Activated CD4-positive, alpha-beta T cell treated with anti-CD3 and anti-CD28 coated beads, Interleukin-2, amount 10 ng/mL, durations not matched to agents 7 days and 5 days (primary cell): ENCODE results near the gene GIGYF1. TPM values are rescaled to one million over a fixed set of nuclear protein-coding genes. Genes with fewer than 3 reads are reported as not detected.
"Not testable (repeated sequence)": the region's sequence is repeated elsewhere in the genome, so short reads cannot be mapped to it uniquely, and the experiment has no call there.

Experiments
- CTCF ChIA-PET: fragments of 350-600 bp; sonication (Branson Sonifier 250); formaldehyde crosslinking; loops from one replicate; lab custom pipeline; 2021; ENCODE audit warnings: antibody characterized with exemption; lab: Charles Lee
- POLR2A ChIA-PET: fragments of 350-600 bp; sonication (Branson Sonifier 250); formaldehyde crosslinking; loops from one replicate; lab custom pipeline; 2021; ENCODE audit warnings: antibody characterized with exemption; lab: Charles Lee
- DNase-seq: peaks from one replicate; pipeline ENCODE4 v3.0.0-alpha.2; 2020
- H3K27ac Mint-ChIP-seq: one replicate; pipeline ENCODE4 v1.8.0; 2021; ENCODE audit warnings: mild to moderate bottlenecking, moderate library complexity, mixed read lengths
- H3K27me3 Mint-ChIP-seq: one replicate; pipeline ENCODE4 v1.8.0; 2021; ENCODE audit warnings: mixed read lengths
- H3K36me3 Mint-ChIP-seq: one replicate; pipeline ENCODE4 v1.8.0; 2021; ENCODE audit warnings: low read depth, mixed read lengths
- H3K4me1 Mint-ChIP-seq: one replicate; pipeline ENCODE4 v1.8.0; 2021; ENCODE audit warnings: mixed read lengths
- H3K4me3 Mint-ChIP-seq: one replicate; pipeline ENCODE4 v1.8.0; 2021; ENCODE audit warnings: mild to moderate bottlenecking, moderate library complexity, mixed read lengths
- H3K9me3 Mint-ChIP-seq: one replicate; pipeline ENCODE4 v1.8.0; 2021; ENCODE audit warnings: mixed read lengths
- total RNA-seq, 2 experiments: library from RNA; stranded (reverse); gene quantifications; one replicate each; pipeline ENCODE4 v1.2.3, GENCODE V29; 2021

Gene GIGYF1
- total RNA-seq, 2 experiments from 2014 or later = 48.7 to 55.5 TPM

DNA sequence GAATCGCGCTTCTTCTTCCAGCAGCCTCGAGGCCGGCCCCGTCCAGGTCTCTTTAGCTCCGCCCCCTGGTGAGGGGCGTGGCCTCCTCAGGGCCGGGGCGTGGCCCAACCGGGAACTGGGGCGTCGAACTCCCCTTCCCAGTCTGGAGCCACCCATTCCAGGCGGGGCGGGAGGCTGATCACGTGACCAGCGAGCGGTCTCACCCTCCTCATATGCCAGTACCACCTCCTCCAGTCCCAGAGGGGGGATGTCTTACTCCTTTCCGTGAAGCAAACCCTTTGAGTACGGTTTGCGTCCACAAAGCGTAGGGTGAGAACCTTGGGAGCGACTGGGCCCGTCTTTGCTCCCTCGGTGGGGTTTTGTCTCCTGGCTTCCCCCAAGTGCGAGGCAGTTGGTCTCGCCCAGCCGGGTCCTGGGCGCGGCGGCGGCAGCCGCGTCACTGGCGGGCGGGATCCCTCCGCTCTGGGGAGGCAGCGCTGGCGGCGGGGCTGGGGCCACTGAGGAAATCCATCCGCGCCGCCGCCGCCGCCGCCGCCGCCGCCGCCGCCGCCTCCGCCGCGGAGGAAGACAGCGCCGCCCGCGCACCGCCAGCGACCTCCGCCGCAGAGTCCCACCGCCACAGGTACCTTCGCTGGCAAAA lies 20.6 kb downstream of the GIGYF1 start, which contains the start of gene GNB2:
GNB2 (plus strand) TSS at position 439 of the 640 bp plus-strand sequence. CDS start 2,526 bp downstream, outside the sequence.
- H3K9me3 Mint-ChIP-seq = no peaks in the 10 kb centered on the region
- peaks cover 5% of the 10 kb centered on the region for H3K27me3 Mint-ChIP-seq
- ChIA-PET POLR2A (no interaction called here), CTCF (interaction anchor here (0.6 to 1.6 kb wide), 7 partner anchors 32 to 219 kb away, joined by 3 to 9 read pairs (median 3); partner anchors contain the start of genes FBXO24, LRCH4, POP7 and SLC12A9)
- peaks cover 19% of the 10 kb centered on the region for H3K36me3 Mint-ChIP-seq
- H3K4me1 Mint-ChIP-seq = peaks cover 25% of the 10 kb centered on the region
- DNase-seq = peak; percentile 99
- peak within 1 kb of the TSS; percentile 97 for H3K4me3 Mint-ChIP-seq
- H3K27ac Mint-ChIP-seq = peak within 1 kb of the TSS; percentile 97

DNA sequence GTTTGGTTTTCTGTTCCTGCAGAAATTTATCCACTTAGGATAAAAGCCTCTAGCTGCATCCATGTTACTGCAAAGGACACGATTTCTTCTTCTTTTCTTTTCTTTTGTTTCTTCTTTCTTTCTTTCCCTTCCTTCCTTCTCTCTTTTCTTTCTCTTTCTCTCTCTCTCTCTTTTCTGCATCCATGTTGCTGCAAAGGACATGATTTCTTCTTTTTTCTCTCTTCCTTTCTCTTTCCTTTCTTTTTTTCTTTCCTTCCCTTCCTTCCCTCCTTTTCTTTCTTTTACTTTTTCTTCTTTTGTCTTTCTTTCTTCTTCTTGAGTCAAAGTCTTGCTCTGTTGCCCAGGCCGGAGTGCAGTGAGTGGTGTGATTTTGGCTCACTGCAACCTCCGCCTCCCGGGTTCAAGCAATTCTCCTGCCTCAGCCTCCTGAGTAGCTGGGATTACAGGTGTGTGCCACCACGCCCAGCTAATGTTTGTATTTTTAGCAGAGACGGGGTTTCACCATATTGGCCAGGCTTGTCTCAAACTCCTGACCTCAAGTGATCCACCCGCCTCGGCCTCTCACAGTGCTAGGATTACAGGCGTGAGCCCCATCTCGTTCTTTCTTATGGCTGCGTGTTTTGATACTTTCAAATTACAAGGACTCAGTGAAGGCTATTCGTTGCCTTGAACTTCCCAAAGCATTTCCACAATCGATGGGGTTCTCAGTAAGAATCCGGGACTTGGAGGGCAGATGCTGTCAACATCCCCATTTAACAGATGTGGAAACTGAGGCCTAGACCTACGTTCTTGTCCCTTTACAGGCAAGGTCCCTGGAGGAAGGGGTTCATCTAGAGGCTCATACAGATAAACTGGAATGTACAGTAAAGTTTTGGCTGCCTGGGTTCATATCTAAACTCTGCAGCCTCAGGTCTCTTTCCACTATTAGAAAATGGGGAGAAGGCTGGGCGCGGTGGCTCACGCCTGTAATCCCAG lies 22.4 kb downstream of the GIGYF1 start:
- H3K4me3 Mint-ChIP-seq = no peak overlapping the region
- POLR2A ChIA-PET = no interaction called here
- H3K27ac Mint-ChIP-seq = no peak overlapping the region
- H3K36me3 Mint-ChIP-seq = peaks cover 7% of the 10 kb centered on the region
- H3K4me1 Mint-ChIP-seq = peaks cover 14% of the 10 kb centered on the region
- H3K9me3 Mint-ChIP-seq = no peaks in the 10 kb centered on the region
- H3K27me3 Mint-ChIP-seq = peaks cover 5% of the 10 kb centered on the region
- no peak for DNase-seq
- CTCF ChIA-PET = interaction anchor here (1.6 to 1.9 kb wide), 2 partner anchors 42 to 86 kb away, joined by 4 read pairs; partner anchors contain the start of genes FBXO24 and LRCH4

DNA sequence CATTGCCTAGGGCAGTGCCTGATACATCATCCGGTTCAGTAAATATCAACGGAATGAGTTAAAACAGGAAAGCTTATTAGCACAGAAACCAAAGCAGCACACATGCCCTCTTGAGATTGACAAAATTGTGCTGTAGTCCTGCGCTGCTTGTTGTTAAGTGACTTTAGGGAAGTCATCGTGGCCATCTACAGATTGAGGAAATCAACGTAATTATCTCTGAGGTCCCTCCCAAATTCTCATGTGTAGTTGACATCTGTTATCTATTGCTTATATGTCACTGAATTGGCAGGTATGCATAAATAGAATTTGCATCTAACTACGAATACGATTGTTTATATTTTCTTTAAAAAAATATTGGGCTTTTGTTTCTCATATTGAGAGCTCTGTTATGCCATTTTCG lies 24.0 kb downstream of the GIGYF1 start:
- ChIA-PET CTCF (interaction anchor here (0.6 to 1.9 kb wide), 3 partner anchors 25 to 84 kb away, joined by 3 to 4 read pairs (median 3); partner anchors contain the start of genes FBXO24 and LRCH4), POLR2A (no interaction called here)
- DNase-seq = no peak
- H3K4me3 Mint-ChIP-seq = no peak overlapping the region
- peaks cover 5% of the 10 kb centered on the region for H3K27me3 Mint-ChIP-seq
- peaks cover 11% of the 10 kb centered on the region for H3K4me1 Mint-ChIP-seq
- H3K9me3 Mint-ChIP-seq = no peaks in the 10 kb centered on the region
- H3K27ac Mint-ChIP-seq = no peak overlapping the region
- H3K36me3 Mint-ChIP-seq = peaks cover 3% of the 10 kb centered on the region

DNA sequence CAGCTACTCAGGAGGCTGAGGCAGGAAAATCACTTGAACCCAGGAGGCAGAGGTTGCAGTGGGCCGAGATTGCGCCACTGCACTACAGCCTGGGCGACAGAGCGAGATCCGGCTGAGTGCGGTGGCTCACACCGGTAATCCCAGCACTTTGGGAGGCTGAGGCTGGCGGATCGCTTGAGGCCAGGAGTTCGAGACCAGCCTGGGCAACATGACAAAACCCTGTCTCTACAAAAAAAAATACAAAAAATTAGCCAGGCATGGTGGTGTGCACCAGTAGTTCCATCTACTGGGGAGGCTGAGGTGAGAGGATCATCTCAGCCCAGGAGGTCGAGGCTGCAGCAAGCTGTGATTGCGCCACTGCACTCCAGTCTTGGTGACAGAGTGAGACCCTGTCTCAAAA lies 24.9 kb downstream of the GIGYF1 start:
- H3K36me3 Mint-ChIP-seq, H3K27me3 Mint-ChIP-seq, POLR2A ChIA-PET, H3K27ac Mint-ChIP-seq, H3K9me3 Mint-ChIP-seq, DNase-seq, H3K4me3 Mint-ChIP-seq: not testable (repeated sequence)
- peaks cover 11% of the 10 kb centered on the region for H3K4me1 Mint-ChIP-seq
- CTCF ChIA-PET = interaction anchor here (0.7 to 1.7 kb wide), 2 partner anchors 22 to 204 kb away, joined by 4 read pairs; no protein-coding TSS in a partner anchor

DNA sequence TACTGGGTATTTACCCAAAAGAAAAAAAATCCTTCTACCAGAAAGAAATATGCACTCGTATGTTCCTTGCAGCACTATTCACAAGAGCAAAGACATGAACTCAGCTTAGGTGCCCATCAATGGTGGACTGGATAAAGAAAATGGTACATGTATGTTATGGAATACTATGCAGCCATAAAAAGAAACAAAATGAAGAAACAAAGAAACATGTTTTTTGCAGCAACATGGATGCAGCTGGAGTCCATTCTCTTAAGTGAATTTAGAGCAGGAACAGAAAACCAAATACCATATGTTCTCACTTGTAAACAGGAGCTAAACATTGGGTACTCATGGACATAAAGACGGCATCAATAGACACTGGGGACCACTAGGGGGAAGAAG lies 26.0 kb downstream of the GIGYF1 start:
- H3K27ac Mint-ChIP-seq = no peak overlapping the region
- H3K27me3 Mint-ChIP-seq = peaks cover 5% of the 10 kb centered on the region
- H3K4me3 Mint-ChIP-seq = no peak overlapping the region
- H3K4me1 Mint-ChIP-seq = peaks cover 9% of the 10 kb centered on the region
- ChIA-PET CTCF (interaction anchor here (1.7 kb wide), 1 partner anchor 24 kb away, joined by 4 read pairs; no protein-coding TSS in a partner anchor), POLR2A (no interaction called here)
- no peak for DNase-seq
- no peaks in the 10 kb centered on the region for H3K9me3 Mint-ChIP-seq
- H3K36me3 Mint-ChIP-seq = no peaks in the 10 kb centered on the region

DNA sequence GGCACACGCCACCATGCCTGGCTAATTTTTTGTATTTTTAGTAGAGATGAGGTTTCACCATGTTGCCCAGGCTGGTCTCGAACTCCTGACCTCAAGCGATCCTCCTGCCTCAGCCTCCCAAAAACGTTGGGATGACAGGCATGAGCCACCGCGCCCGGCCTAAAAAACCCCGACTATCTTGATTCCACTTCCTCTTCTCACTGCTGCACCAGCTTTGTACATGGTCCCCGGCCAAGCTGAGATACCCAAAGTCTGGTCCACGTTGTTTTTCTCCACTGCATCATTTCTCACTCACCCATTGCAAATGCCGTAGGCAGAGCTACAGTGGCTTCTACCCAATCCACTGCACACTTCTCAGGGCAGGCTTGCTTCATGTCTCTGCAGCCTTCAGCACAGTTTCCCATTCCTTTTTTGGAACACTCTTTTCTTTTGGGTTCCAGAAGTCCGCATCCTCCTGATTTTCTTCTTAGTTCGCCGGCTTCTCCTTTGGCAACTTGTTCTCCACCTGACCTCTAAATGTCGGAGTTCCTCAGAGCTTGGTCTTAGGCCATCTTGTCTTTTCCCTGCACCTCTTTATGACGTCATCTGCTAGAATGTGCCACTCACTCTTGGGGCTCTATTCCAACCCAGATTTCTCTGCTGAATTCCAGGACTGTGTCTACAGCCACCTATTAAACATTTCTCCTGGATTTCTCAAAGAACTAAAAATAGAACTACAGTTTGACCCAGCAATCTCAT lies 26.6 kb downstream of the GIGYF1 start:
- H3K27me3 Mint-ChIP-seq = peaks cover 5% of the 10 kb centered on the region
- no peaks in the 10 kb centered on the region for H3K36me3 Mint-ChIP-seq
- POLR2A ChIA-PET = no interaction called here
- peaks cover 3% of the 10 kb centered on the region for H3K4me1 Mint-ChIP-seq
- no peaks in the 10 kb centered on the region for H3K9me3 Mint-ChIP-seq
- no peak overlapping the region for H3K4me3 Mint-ChIP-seq
- DNase-seq = no peak
- H3K27ac Mint-ChIP-seq = no peak overlapping the region
- CTCF ChIA-PET = interaction anchor here (0.6 to 1.7 kb wide), 2 partner anchors 24 to 59 kb away, joined by 4 read pairs; no protein-coding TSS in a partner anchor

DNA sequence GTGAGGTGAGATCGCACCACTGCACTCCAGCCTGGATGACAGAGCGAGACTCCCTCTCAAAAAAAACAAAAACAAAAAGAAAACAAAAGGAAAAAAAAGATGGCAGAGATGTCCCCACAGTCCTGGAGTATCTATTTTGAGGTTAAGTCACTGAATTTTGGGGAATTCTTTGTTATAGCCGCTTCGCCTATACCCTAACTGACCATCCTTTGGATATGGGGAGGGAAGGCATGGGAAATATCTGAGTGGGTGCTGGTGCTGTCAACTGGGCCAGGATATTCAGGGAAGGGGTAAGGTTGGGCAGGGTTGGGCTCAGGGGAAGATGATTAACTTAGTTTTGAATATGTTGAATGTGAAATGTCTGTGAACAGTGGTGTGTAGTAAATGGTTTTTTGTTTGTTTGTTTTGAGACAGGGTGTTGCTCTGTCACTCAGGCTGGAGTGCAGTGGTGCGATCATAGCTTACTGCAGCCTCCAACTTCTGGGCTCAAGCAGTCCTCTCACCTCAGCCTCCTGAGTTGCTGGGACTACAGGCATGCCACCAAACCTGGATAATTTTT lies 28.8 kb downstream of the GIGYF1 start:
- Mint-ChIP-seq H3K9me3 (no peaks in the 10 kb centered on the region), H3K4me1 (no peaks in the 10 kb centered on the region), H3K27ac (no peak overlapping the region), H3K36me3 (no peaks in the 10 kb centered on the region), H3K4me3 (no peak overlapping the region), H3K27me3 (peaks cover 2% of the 10 kb centered on the region)
- ChIA-PET POLR2A (no interaction called here), CTCF (interaction anchor here (1.2 kb wide), 1 partner anchor 40 kb away, joined by 3 read pairs; the partner anchor contains the start of gene POP7)
- no peak for DNase-seq

DNA sequence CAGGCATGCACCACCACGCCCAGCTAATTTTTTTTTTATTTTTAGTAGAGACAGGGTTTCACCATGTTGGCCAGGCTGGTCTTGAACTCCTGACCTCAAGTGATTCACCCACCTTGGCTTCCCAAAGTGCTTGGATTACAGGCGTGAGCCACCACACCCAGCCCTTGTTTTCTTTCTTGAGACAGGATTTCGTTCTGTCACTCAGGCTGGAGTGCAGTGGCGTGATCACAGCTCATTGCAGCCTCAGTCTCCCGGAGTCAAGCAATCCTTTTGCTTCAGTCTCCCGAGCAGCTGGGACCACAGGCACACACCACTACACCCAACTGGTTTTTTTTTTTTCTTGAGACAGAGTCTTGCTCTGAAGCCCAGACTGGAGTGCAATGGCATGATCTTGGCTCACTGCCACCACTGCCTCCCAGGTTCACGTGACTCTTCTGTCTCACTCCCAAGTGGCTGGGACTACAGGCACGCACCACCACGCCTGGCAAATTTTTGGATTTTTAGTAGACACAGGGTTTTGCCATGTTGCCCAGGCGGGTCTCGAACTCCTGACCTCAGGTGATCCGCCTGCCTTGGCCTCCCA lies 31.8 kb downstream of the GIGYF1 start:
- H3K9me3 Mint-ChIP-seq, DNase-seq, CTCF ChIA-PET, H3K4me1 Mint-ChIP-seq, H3K36me3 Mint-ChIP-seq, POLR2A ChIA-PET, H3K4me3 Mint-ChIP-seq, H3K27ac Mint-ChIP-seq: not testable (repeated sequence)
- peaks cover 16% of the 10 kb centered on the region for H3K27me3 Mint-ChIP-seq

DNA sequence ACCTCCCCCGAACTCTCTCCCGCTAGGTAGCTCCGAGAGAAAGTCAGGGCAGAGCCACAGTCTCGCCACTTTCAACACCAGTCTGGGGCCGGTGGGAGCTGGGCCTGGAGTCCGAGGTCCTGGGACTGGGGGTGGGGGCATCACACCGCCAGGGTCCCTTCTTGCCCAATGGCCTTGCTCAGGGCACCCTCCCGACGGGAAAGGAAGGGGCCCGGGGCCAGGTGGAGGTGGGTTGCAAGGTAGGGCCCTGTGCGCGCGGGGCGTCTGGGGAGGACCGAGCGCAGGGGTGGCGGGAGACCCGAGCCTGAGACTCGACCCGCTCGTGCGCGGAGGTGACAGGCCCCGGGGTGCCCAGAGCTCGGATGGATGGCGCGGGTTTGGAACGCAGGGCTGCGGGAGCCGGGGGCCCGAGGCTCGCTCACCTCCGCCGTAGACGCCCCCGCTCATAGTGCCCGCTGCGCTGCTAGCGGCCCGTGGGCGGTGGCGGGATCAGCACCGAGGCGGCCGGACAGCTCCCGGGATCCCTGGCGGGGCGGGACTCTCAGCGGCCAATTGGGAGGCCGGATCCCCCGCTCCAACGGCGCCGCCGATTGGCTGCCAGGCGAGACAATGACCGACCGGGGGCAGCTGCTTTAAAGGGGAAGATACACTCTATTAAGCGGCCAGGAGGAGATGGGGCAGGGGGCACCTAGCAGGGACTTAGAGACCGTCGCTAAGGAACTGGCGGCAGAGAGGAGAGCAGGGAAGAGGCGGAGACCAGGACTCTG lies 38.0 kb downstream of the GIGYF1 start, which contains the start of gene ACTL6B:
ACTL6B (minus strand) TSS at position 541 of the 767 bp plus-strand sequence; CDS start at position 447, 94 bp downstream.
- Mint-ChIP-seq H3K27me3 (peaks cover 34% of the 10 kb centered on the region), H3K36me3 (peaks cover 3% of the 10 kb centered on the region), H3K9me3 (no peaks in the 10 kb centered on the region), H3K4me3 (no peak within 1 kb of the TSS), H3K4me1 (peaks cover 2% of the 10 kb centered on the region), H3K27ac (no peak within 1 kb of the TSS)
- DNase-seq = peak; percentile 69
- CTCF ChIA-PET = interaction anchor here (0.5 to 1.9 kb wide), 4 partner anchors 12 to 195 kb away, joined by 3 to 11 read pairs (median 4); no protein-coding TSS in a partner anchor
- POLR2A ChIA-PET = interaction anchor here (0.7 kb wide), 1 partner anchor 202 kb away, joined by 3 read pairs; no protein-coding TSS in a partner anchor

DNA sequence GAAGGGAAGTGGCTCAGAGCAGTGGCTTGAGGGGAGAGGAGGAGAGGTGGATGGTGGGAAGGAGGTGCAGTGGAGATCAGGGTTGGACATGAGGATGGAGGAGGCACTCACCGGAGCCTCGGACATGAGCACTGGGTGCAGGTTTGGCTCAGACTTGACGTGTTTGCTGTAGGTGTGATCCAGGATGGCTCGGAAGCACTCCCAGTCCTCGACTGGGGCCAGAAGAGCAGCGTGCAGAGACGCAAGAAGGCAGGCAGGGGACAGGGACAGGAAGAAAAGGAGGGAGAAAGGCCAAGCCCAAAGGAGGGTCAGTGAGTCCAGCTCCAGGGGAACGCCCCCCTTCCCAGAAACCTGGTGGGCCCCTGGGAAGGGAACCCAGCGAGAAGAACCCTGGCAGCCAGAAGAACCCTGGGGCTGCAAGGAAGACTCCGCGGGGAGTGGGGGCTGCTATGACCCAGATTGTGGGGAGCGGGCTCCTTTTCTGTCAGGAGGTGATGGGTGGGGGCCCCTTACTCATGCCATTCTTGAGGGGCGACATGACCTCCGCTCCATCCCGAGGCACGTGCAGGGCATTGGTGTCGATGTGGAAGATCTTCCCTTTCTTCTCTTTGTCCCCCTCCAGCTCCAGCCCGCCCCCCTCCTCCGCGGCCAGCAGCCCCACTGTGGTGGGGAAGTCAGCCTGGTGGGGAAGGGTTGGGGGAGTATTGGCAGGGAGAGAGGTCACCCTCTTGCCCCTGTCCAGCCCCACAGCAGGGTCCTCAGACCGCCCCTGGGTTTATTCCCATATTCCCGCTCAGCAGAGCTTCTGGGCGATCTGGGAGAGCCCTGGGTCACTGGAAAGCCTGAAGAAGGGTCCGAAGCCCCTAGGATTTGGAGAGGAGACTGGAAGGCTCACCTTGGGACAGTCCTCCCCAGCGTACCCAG lies 38.9 kb downstream of the GIGYF1 start:
- H3K27ac Mint-ChIP-seq = no peak overlapping the region
- peaks cover 3% of the 10 kb centered on the region for H3K36me3 Mint-ChIP-seq
- peaks cover 37% of the 10 kb centered on the region for H3K27me3 Mint-ChIP-seq
- ChIA-PET POLR2A (no interaction called here), CTCF (interaction anchor here (1.3 to 1.9 kb wide), 2 partner anchors 11 to 21 kb away, joined by 4 to 11 read pairs; no protein-coding TSS in a partner anchor)
- no peak for DNase-seq
- H3K4me3 Mint-ChIP-seq = no peak overlapping the region
- H3K9me3 Mint-ChIP-seq = no peaks in the 10 kb centered on the region
- peaks cover 2% of the 10 kb centered on the region for H3K4me1 Mint-ChIP-seq
